Adipocyte (in vitro differentiated cells): ENCODE results near the gene PFN4.
"Not testable (repeated sequence)": the region's sequence is repeated elsewhere in the genome, so short reads cannot be mapped to it uniquely, and the experiment has no call there.

Experiments used
- DNase-seq: peaks from one replicate; pipeline ENCODE4 v3.0.0-alpha.2; 2015; ENCODE audit warnings: low read depth
- H3K27me3 ChIP-seq: replicated peaks from 2 replicates; pipeline ENCODE4 v1.7.0; 2013; ENCODE audit warnings: mild to moderate bottlenecking, low read length, moderate library complexity; ENCODE audit not compliant: control insufficient read depth, insufficient read depth
- H3K36me3 ChIP-seq: 2 replicates; pipeline ENCODE4 v1.7.0; 2013; ENCODE audit warnings: low read length, mild to moderate bottlenecking, moderate library complexity; ENCODE audit not compliant: control insufficient read depth, insufficient read depth, severe bottlenecking
- H3K4me1 ChIP-seq: 2 replicates; pipeline ENCODE4 v1.7.0; 2013; ENCODE audit warnings: mild to moderate bottlenecking, low read length, moderate library complexity; ENCODE audit not compliant: control insufficient read depth, insufficient read depth
- H3K4me3 ChIP-seq: 2 replicates; pipeline ENCODE4 v1.7.0; 2013; ENCODE audit warnings: mild to moderate bottlenecking, low read length, moderate library complexity
- H3K9ac ChIP-seq: 2 replicates; pipeline ENCODE4 v1.7.0; 2013; ENCODE audit warnings: mild to moderate bottlenecking, low read length, moderate library complexity
- H3K9me3 ChIP-seq: 2 replicates; pipeline ENCODE4 v1.7.0; 2013; ENCODE audit warnings: mild to moderate bottlenecking, low read length, moderate library complexity; ENCODE audit not compliant: control insufficient read depth

The PFN4 gene

GRCh38 chr2:24147364-24147763 lies 24.2 kb upstream of the PFN4 start:
- Histone ChIP-seq H3K9ac (no peak overlapping the region), H3K4me3 (no peak overlapping the region), H3K27me3 (no peaks in the 10 kb centered on the region), H3K9me3 (peaks cover 22% of the 10 kb centered on the region), H3K36me3 (peaks cover 21% of the 10 kb centered on the region), H3K4me1 (no peaks in the 10 kb centered on the region)
- DNase-seq, result no peak

DNA sequence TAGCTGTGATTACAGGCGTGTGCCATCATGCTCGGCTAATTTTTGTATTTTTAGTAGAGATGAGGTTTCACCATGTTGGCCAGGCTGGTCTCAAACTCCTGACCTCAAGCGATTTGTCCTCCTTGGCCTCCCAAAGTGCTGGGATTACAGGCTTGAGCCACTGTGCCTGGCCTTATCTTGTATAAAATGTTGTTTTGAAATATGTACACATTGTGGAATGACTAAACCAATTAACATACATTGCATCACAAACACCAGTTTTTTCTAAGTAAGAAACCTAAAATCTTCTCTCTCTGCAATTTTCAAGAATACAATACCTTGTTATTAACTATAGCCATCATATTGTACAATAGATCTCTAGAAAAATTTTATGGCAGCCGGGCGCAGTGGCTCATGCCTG lies 17.2 kb upstream of the PFN4 start:
- H3K36me3 ChIP-seq, H3K4me1 ChIP-seq, H3K9me3 ChIP-seq, H3K9ac ChIP-seq, H3K4me3 ChIP-seq, H3K27me3 ChIP-seq: not testable (repeated sequence)
- peak; percentile 61 for DNase-seq

GRCh38 chr2:24132543-24132942 lies 9.4 kb upstream of the PFN4 start:
- H3K9me3 ChIP-seq, result peaks cover 6% of the 10 kb centered on the region
- H3K4me1 ChIP-seq, result no peaks in the 10 kb centered on the region
- H3K4me3 ChIP-seq, result no peak overlapping the region
- DNase-seq, result no peak
- no peak overlapping the region for H3K9ac ChIP-seq
- no peaks in the 10 kb centered on the region for H3K36me3 ChIP-seq
- H3K27me3 ChIP-seq, result no peaks in the 10 kb centered on the region

DNA sequence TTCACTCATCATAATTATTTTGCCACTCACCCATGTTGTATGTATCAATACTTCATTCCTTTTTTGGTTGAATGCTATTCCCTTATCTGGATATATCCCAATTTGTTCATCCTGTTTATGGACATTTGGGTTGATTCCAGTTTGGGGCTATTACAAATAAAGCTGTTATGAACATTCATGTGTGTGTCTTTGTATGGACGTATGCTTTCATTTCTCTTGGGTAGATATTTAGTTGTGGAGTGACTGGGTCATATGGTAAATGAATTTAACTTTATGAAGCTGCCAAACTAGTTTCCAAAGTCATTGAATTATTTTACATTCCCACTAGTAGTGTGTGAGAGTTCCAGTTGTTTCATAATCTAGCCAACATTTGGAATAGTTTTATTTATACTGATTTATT lies 2.8 kb upstream of the PFN4 start:
- H3K36me3 ChIP-seq, result no peaks in the 10 kb centered on the region
- no peaks in the 10 kb centered on the region for H3K9me3 ChIP-seq
- H3K4me3 ChIP-seq, result no peak overlapping the region
- H3K9ac ChIP-seq, result no peak overlapping the region
- no peak for DNase-seq
- H3K4me1 ChIP-seq, result peaks cover 18% of the 10 kb centered on the region
- no peaks in the 10 kb centered on the region for H3K27me3 ChIP-seq

DNA sequence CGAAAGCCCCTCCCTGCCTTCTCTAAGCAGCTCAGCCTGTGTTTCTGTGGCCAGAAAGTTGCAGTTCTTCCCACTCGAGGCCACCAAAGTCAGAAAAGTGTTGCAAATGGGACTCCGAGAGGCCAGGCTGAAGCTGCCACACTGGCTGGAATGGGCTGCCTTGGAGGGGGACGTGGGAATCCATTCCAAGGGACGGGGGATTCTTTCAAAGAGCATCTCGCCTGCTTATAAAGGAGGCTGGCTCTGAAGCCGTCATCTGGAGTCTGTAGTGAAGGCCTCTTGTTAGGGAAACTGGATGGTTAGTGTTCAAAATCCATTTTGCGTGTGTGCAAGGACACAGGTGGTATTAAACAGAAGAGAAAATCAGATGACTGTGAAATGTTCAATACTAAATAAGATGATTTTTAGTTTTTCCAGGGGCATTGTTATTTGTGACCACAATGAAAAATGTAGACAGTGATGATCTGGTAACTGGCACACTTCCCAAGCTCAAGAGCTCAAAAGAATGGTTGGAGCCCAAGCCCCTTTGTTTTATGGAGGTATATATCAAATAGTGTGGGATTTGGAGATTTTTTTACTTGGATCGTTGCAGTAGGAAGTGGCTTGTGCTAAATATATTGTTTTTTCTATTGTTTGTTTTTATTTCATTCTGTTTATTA lies 917 bp upstream of the PFN4 start:
- H3K36me3 ChIP-seq, result no peaks in the 10 kb centered on the region
- peak overlapping the region; percentile 95 for H3K9ac ChIP-seq
- no peaks in the 10 kb centered on the region for H3K9me3 ChIP-seq
- H3K4me1 ChIP-seq, result peaks cover 18% of the 10 kb centered on the region
- H3K27me3 ChIP-seq, result no peaks in the 10 kb centered on the region
- DNase-seq, result peak; percentile 53
- H3K4me3 ChIP-seq, result peak overlapping the region; percentile 94

- H3K9me3 ChIP-seq, result no peaks in the 10 kb centered on the region
- H3K4me1 ChIP-seq, result peaks cover 18% of the 10 kb centered on the region
- peak overlapping the region; percentile 95 for H3K9ac ChIP-seq
- peak overlapping the region; percentile 94 for H3K4me3 ChIP-seq
- no peaks in the 10 kb centered on the region for H3K36me3 ChIP-seq
- no peaks in the 10 kb centered on the region for H3K27me3 ChIP-seq
- peak; percentile 19 for DNase-seq
Measured at GRCh38 chr2:24122366-24123194, 554 bp downstream of the PFN4 start.

DNA sequence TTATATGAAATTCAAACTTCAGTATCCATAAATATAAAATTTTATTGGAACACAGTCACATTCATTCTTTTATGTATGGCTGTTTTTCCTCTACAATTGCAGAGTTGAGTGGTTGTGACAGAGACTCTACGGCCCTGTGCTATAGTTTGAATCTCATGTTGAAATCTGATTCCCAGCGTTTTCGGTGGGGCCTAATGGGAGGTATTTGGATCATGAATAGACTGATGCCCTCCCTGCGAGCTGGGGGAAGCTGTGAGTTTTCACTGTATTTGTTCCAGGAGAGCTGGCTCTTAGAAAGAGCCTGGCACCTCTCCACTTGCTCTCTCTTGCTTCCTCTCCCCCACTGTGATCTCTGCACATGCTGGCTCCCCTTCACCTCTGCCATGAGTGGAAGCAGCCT lies 1.7 kb downstream of the PFN4 start:
- peak; percentile 80 for DNase-seq
- Histone ChIP-seq H3K9me3 (no peaks in the 10 kb centered on the region), H3K9ac (no peak overlapping the region), H3K36me3 (no peaks in the 10 kb centered on the region), H3K27me3 (no peaks in the 10 kb centered on the region), H3K4me1 (peaks cover 17% of the 10 kb centered on the region), H3K4me3 (no peak overlapping the region)

- H3K9me3 ChIP-seq, result no peaks in the 10 kb centered on the region
- H3K9ac ChIP-seq, result no peak overlapping the region
- H3K4me3 ChIP-seq, result no peak overlapping the region
- H3K36me3 ChIP-seq, result no peaks in the 10 kb centered on the region
- DNase-seq, result peak; percentile 10
- H3K4me1 ChIP-seq, result peaks cover 13% of the 10 kb centered on the region
- no peaks in the 10 kb centered on the region for H3K27me3 ChIP-seq
Measured at GRCh38 chr2:24121066-24121465, 2.1 kb downstream of the PFN4 start.

DNA sequence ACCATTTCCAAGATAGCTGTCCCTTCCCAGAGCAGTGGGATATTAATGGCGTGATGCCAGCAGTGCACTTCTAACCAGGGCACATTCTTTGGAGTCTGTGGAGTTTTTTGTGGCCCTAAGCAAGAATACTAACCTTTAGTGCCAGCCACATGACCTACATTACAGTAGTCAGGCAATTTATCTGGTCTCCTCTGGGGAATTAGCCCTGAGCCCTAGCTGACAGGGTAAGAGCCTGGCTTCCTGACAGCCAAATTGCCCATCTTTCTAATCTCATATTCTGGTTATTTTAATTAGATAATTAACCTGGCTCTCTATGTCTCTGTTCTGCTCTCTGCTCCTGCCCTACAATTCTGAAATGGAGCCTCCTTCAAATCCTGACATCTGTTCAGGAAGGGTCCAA lies 5.2 kb downstream of the PFN4 start:
- H3K4me1 ChIP-seq, result no peaks in the 10 kb centered on the region
- H3K9me3 ChIP-seq, result peaks cover 7% of the 10 kb centered on the region
- H3K4me3 ChIP-seq, result no peak overlapping the region
- no peaks in the 10 kb centered on the region for H3K36me3 ChIP-seq
- no peaks in the 10 kb centered on the region for H3K27me3 ChIP-seq
- no peak overlapping the region for H3K9ac ChIP-seq
- DNase-seq, result no peak

DNA sequence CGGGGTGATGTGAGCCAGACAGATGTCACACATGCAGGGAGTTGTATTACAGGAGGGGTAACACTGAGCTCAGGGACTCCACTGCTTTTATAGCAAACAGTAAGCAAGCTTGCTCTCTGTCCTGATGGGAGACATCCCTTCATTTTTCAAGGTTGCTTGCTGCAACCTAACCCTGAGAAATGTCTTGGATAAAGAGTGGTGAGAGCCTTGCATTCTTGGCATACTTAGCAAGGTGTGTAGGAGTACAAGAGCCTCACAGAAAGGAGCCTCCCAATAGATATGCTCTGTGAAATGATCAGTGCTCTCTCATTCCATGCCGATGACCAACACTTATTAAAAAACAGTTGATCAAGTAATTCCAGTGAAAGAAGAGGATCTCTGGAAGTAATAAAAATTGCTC lies 8.1 kb downstream of the PFN4 start:
- H3K4me1 ChIP-seq, result peaks cover 3% of the 10 kb centered on the region
- peaks cover 7% of the 10 kb centered on the region for H3K9me3 ChIP-seq
- no peak overlapping the region for H3K9ac ChIP-seq
- H3K27me3 ChIP-seq, result no peaks in the 10 kb centered on the region
- no peak overlapping the region for H3K4me3 ChIP-seq
- H3K36me3 ChIP-seq, result no peaks in the 10 kb centered on the region
- DNase-seq, result no peak

- H3K36me3 ChIP-seq, result no peaks in the 10 kb centered on the region
- DNase-seq, result no peak
Measured at GRCh38 chr2:24111407-24111901, 11.7 kb downstream of the PFN4 start.

More at GRCh38 chr2:24111407-24111901, 11.7 kb downstream of the PFN4 start:
- Histone ChIP-seq H3K27me3 (no peaks in the 10 kb centered on the region), H3K4me3 (no peak overlapping the region), H3K9me3 (peaks cover 10% of the 10 kb centered on the region), H3K9ac (no peak overlapping the region), H3K4me1 (peaks cover 3% of the 10 kb centered on the region)
